Smooth muscle cell (in vitro differentiated cells): ENCODE measurements around the gene KIAA0319L. TPM values are rescaled to one million over a fixed set of nuclear protein-coding genes. Genes with fewer than 3 reads are reported as not detected.

ENCODE experiments used
- DNase-seq: peaks from one replicate; lab custom pipeline; 2025; ENCODE audit not compliant: unreplicated experiment; lab: John Stamatoyannopoulos, UW
- H2AFZ ChIP-seq: fragments of 200-600 bp; sonication (generic); 2 replicates; pipeline ENCODE4 v1.6.0; 2016; ENCODE audit warnings: antibody characterized with exemption, low read depth, mild to moderate bottlenecking
- H3F3A ChIP-seq: fragments of 200-600 bp; sonication (generic); 2 replicates; pipeline ENCODE4 v1.6.0; 2017; ENCODE audit warnings: antibody characterized with exemption, low read depth
- H3K27ac ChIP-seq: fragments of 200-600 bp; sonication (generic); 2 replicates; pipeline ENCODE4 v1.5.1; 2016; ENCODE audit warnings: low read depth, mild to moderate bottlenecking
- H3K27me3 ChIP-seq: fragments of 200-600 bp; sonication (generic); 2 replicates; pipeline ENCODE4 v1.6.1; 2016; ENCODE audit warnings: low read depth, mild to moderate bottlenecking
- H3K36me3 ChIP-seq: fragments of 200-600 bp; sonication (generic); 2 replicates; pipeline ENCODE4 v1.5.1; 2016; ENCODE audit warnings: low read depth
- H3K4me1 ChIP-seq: fragments of 200-600 bp; sonication (generic); 2 replicates; pipeline ENCODE4 v1.5.1; 2016; ENCODE audit warnings: low read depth
- H3K4me2 ChIP-seq: fragments of 200-600 bp; sonication (generic); 2 replicates; pipeline ENCODE4 v1.6.0; 2016; ENCODE audit warnings: mild to moderate bottlenecking
- H3K4me3 ChIP-seq: fragments of 200-600 bp; sonication (generic); 2 replicates; pipeline ENCODE4 v1.5.1; 2016; ENCODE audit warnings: mild to moderate bottlenecking
- H3K79me2 ChIP-seq: fragments of 200-600 bp; sonication (generic); 2 replicates; pipeline ENCODE4 v1.6.0; 2016; ENCODE audit warnings: low read depth, mild to moderate bottlenecking
- H3K9ac ChIP-seq: fragments of 200-600 bp; sonication (generic); 2 replicates; pipeline ENCODE4 v1.6.0; 2016; ENCODE audit warnings: low read depth
- H3K9me3 ChIP-seq: fragments of 200-600 bp; sonication (generic); replicated peaks from 2 replicates; pipeline ENCODE4 v1.5.1; 2016; ENCODE audit warnings: low read depth
- H4K20me1 ChIP-seq: fragments of 200-600 bp; sonication (generic); 2 replicates; pipeline ENCODE4 v1.6.0; 2016; ENCODE audit warnings: low read depth
- WGBS: methylation state at CpG from one replicate; pipeline ENCODE4 v1.1.7; 2016; ENCODE audit warnings: low lambda C conversion rate; 5-methylcytosine and 5-hydroxymethylcytosine counted together
- polyA plus RNA-seq: library from polyadenylated mRNA; unstranded; fragments of >200 nt; fragmentation: Nextera tagmentation; extraction: Ambion mirVana; gene quantifications from 2 replicates; pipeline ENCODE4 v1.2.1, GENCODE V29; 2016
- total RNA-seq: library from RNA; depleted of rRNA; stranded (reverse); fragments of >200 nt; gene quantifications from 2 replicates; pipeline ENCODE4 v1.2.3, GENCODE V29; 2014
- TF ChIP-seq, protein P1 (sequence below): fragments of 200-600 bp; sonication (generic); IDR thresholded peaks from 2 replicates; pipeline ENCODE4 v1.5.1; 2017; ENCODE audit warnings: borderline replicate concordance, mild to moderate bottlenecking, antibody characterized with exemption; ENCODE audit not compliant: insufficient read depth, poor library complexity, severe bottlenecking

Gene KIAA0319L
- total and polyA plus RNA-seq, 2 experiments from 2014 or later = 30.1 to 37.0 TPM

DNA sequence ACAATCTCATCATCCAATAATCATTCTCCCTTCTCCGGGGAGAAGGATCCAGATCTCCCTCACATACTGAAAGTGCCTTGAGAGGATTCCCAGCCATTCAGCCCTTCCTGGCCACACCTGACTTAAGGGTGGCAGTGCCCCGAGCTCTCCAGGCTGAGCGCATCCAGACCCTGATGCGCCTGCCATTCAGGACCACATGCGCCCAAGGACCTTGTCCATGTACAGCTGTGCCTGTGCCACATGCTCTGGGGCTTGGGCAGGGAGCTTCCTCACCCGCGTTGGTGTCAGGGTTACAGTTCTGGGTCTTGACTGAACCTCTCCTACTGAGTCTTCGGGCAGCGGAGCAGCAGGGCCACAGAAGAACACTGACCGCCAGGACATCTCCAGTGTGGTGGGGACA, 121.1 kb downstream of the KIAA0319L start:
- Histone ChIP-seq H3K36me3 (no peaks in the 10 kb centered on the region), H3K9ac (no peak overlapping the region), H4K20me1 (no peaks in the 10 kb centered on the region), H3K27me3 (no peaks in the 10 kb centered on the region), H3K9me3 (no peaks in the 10 kb centered on the region), H3F3A (no peaks in the 10 kb centered on the region), H2AFZ (no peak overlapping the region), H3K27ac (no peak overlapping the region), H3K4me2 (no peak overlapping the region), H3K4me3 (no peak overlapping the region), H3K79me2 (no peaks in the 10 kb centered on the region), H3K4me1 (no peaks in the 10 kb centered on the region)
- TF ChIP-seq, protein P1, sequence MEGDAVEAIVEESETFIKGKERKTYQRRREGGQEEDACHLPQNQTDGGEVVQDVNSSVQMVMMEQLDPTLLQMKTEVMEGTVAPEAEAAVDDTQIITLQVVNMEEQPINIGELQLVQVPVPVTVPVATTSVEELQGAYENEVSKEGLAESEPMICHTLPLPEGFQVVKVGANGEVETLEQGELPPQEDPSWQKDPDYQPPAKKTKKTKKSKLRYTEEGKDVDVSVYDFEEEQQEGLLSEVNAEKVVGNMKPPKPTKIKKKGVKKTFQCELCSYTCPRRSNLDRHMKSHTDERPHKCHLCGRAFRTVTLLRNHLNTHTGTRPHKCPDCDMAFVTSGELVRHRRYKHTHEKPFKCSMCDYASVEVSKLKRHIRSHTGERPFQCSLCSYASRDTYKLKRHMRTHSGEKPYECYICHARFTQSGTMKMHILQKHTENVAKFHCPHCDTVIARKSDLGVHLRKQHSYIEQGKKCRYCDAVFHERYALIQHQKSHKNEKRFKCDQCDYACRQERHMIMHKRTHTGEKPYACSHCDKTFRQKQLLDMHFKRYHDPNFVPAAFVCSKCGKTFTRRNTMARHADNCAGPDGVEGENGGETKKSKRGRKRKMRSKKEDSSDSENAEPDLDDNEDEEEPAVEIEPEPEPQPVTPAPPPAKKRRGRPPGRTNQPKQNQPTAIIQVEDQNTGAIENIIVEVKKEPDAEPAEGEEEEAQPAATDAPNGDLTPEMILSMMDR = no peak
- no peak for DNase-seq
- WGBS = 98% methylated on average over 10 of the region's 10 CpGs

- DNase-seq = no peak
- Histone ChIP-seq H3K4me2 (no peak overlapping the region), H4K20me1 (peaks cover 4% of the 10 kb centered on the region), H3K9ac (no peak overlapping the region), H2AFZ (no peak overlapping the region), H3K79me2 (no peaks in the 10 kb centered on the region), H3K27ac (no peak overlapping the region), H3K4me1 (no peaks in the 10 kb centered on the region), H3K27me3 (no peaks in the 10 kb centered on the region), H3F3A (no peaks in the 10 kb centered on the region), H3K9me3 (no peaks in the 10 kb centered on the region), H3K4me3 (no peak overlapping the region), H3K36me3 (no peaks in the 10 kb centered on the region)
- 97% methylated on average over 12 of the region's 12 CpGs for WGBS
- TF ChIP-seq, protein P1 = no peak
Measured at GRCh38 chr1:35434703-35435102, 122.5 kb downstream of the KIAA0319L start.

GRCh38 chr1:35433714-35434113, 123.5 kb downstream of the KIAA0319L start:
- Histone ChIP-seq H4K20me1 (peaks cover 4% of the 10 kb centered on the region), H3K4me3 (no peak overlapping the region), H3K36me3 (no peaks in the 10 kb centered on the region), H2AFZ (no peak overlapping the region), H3K9me3 (no peaks in the 10 kb centered on the region), H3F3A (no peaks in the 10 kb centered on the region), H3K27me3 (no peaks in the 10 kb centered on the region), H3K9ac (no peak overlapping the region), H3K4me1 (no peaks in the 10 kb centered on the region), H3K79me2 (no peaks in the 10 kb centered on the region), H3K4me2 (no peak overlapping the region), H3K27ac (no peak overlapping the region)
- 97% methylated on average over 15 of the region's 15 CpGs for WGBS
- TF ChIP-seq, protein P1 = no peak
- DNase-seq = no peak

- no peaks in the 10 kb centered on the region for H3K79me2 ChIP-seq
- no peak overlapping the region for H2AFZ ChIP-seq
- H3K36me3 ChIP-seq = no peaks in the 10 kb centered on the region
- no peaks in the 10 kb centered on the region for H3K27me3 ChIP-seq
- no peak for DNase-seq
- no peak overlapping the region for H3K4me3 ChIP-seq
- H3K4me2 ChIP-seq = no peak overlapping the region
- TF ChIP-seq, protein P1 = no peak
- WGBS = 98% methylated on average over 10 of the region's 10 CpGs
- peaks cover 4% of the 10 kb centered on the region for H4K20me1 ChIP-seq
- H3K27ac ChIP-seq = no peak overlapping the region
- H3K9me3 ChIP-seq = no peaks in the 10 kb centered on the region
- no peaks in the 10 kb centered on the region for H3K4me1 ChIP-seq
- H3F3A ChIP-seq = no peaks in the 10 kb centered on the region
- H3K9ac ChIP-seq = no peak overlapping the region
Measured at GRCh38 chr1:35432231-35432630, 125.0 kb downstream of the KIAA0319L start.
